ENCODE data around the gene VIP.

The VIP gene

DNA sequence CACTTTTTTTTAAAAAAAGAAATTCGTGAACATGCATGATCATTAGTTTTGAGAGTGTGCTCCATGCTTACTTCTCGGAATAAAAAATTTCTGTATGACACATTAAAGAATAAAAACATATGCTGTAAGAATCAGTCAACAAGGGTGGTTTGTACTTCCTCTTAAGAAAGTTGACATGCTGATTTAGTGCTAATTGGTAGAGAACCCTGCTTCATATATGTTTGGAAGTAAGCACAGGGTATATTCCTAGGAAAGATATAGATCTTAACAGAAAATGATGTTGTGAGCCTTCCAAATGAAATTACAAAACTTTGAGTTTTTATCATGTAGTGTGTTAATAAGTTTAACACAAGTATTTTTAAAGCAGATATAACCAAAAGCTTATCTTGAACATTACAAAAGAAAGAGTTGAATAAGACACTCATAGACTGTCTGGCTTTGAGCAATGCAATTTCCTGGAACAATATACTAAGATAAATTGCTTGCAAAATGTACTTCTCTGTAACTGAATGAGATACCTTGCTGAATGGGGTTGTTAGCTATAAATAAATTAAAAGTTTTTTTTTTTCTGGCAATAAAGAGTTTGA, 13.8 kb upstream of the VIP start:
- no peak for ATAC-seq (ENCODE audit: insufficient read depth, low read depth)
- H3K9me3 ChIP-seq (ENCODE audit: insufficient read depth, low read length, severe bottlenecking) = no peaks in the 10 kb centered on the region
- H3K36me3 ChIP-seq (ENCODE audit: insufficient read depth, low read length) = no peaks in the 10 kb centered on the region
- H3K4me1 ChIP-seq (ENCODE audit: insufficient read depth, low read length) = no peaks in the 10 kb centered on the region
- no peak overlapping the region for H3K9ac ChIP-seq (ENCODE audit: low read depth, low read length)
- no peak overlapping the region for H2AFZ ChIP-seq (ENCODE audit: low read depth, low read length)
- no peak overlapping the region for H3K4me3 ChIP-seq (ENCODE audit: low read depth in 1 of 2, low read length in 2 of 2)
- H4K20me1 ChIP-seq (ENCODE audit: insufficient read depth, low read length) = no peaks in the 10 kb centered on the region
- DNase-seq = no peak
- H3K79me2 ChIP-seq (ENCODE audit: insufficient read depth, low read length) = no peaks in the 10 kb centered on the region
- no peak overlapping the region for H3K27ac ChIP-seq (ENCODE audit: low read length)
- no peaks in the 10 kb centered on the region for H3K27me3 ChIP-seq (ENCODE audit: insufficient read depth, low read length, poor library complexity)
- H3K4me2 ChIP-seq (ENCODE audit: insufficient read depth, low read length) = no peak overlapping the region
- no peak for TF ChIP-seq CTCF (IDR thresholded peaks at IDR 0.05; ENCODE audit: borderline replicate concordance, extremely low read depth, low read length, poor library complexity, severe bottlenecking)
- no peak for TF ChIP-seq EZH2 (IDR thresholded peaks at IDR 0.05; ENCODE audit: borderline replicate concordance, low read depth, low read length, severe bottlenecking)

GRCh38 chr6:152745509-152746171, 5.0 kb upstream of the VIP start:
- H3K79me2 ChIP-seq (ENCODE audit: insufficient read depth, low read length) = no peaks in the 10 kb centered on the region
- no peaks in the 10 kb centered on the region for H3K9me3 ChIP-seq (ENCODE audit: insufficient read depth, low read length, severe bottlenecking)
- H3K27me3 ChIP-seq (ENCODE audit: insufficient read depth, low read length, poor library complexity) = no peaks in the 10 kb centered on the region
- TF ChIP-seq EZH2 (IDR thresholded peaks at IDR 0.05; ENCODE audit: borderline replicate concordance, low read depth, low read length, severe bottlenecking) = no peak
- no peak for TF ChIP-seq CTCF (IDR thresholded peaks at IDR 0.05; ENCODE audit: borderline replicate concordance, extremely low read depth, low read length, poor library complexity, severe bottlenecking)
- H4K20me1 ChIP-seq (ENCODE audit: insufficient read depth, low read length) = no peaks in the 10 kb centered on the region
- H3K4me3 ChIP-seq (ENCODE audit: low read depth in 1 of 2, low read length in 2 of 2) = no peak overlapping the region
- ATAC-seq (ENCODE audit: insufficient read depth, low read depth) = no peak
- no peak overlapping the region for H3K9ac ChIP-seq (ENCODE audit: low read depth, low read length)
- no peaks in the 10 kb centered on the region for H3K4me1 ChIP-seq (ENCODE audit: insufficient read depth, low read length)
- DNase-seq = no peak
- H2AFZ ChIP-seq (ENCODE audit: low read depth, low read length) = no peak overlapping the region
- H3K27ac ChIP-seq (ENCODE audit: low read length) = no peak overlapping the region
- H3K36me3 ChIP-seq (ENCODE audit: insufficient read depth, low read length) = no peaks in the 10 kb centered on the region
- H3K4me2 ChIP-seq (ENCODE audit: insufficient read depth, low read length) = no peak overlapping the region

DNA sequence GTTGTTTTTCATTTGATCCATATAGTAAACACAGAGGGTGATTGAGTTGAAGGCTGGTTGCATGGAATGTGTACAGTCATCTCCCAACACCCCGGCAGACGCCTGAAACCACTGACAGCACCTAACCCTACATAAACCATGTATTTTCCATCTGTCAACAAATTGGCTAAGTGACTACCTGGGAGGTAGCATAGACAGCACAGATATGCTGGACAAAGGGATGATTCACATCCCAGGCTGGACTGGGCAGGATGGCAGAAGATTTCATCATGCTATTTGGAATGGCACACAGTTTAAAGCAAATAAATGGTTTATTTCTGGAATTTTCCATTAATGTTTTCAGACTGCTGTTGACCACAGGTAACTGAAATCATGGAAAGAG, 4.4 kb upstream of the VIP start:
- Histone ChIP-seq H4K20me1 (ENCODE audit: insufficient read depth, low read length) (no peaks in the 10 kb centered on the region), H3K27ac (ENCODE audit: low read length) (no peak overlapping the region), H2AFZ (ENCODE audit: low read depth, low read length) (no peak overlapping the region), H3K27me3 (ENCODE audit: insufficient read depth, low read length, poor library complexity) (no peaks in the 10 kb centered on the region), H3K36me3 (ENCODE audit: insufficient read depth, low read length) (no peaks in the 10 kb centered on the region), H3K79me2 (ENCODE audit: insufficient read depth, low read length) (no peaks in the 10 kb centered on the region), H3K9me3 (ENCODE audit: insufficient read depth, low read length, severe bottlenecking) (no peaks in the 10 kb centered on the region), H3K4me3 (ENCODE audit: low read depth in 1 of 2, low read length in 2 of 2) (no peak overlapping the region), H3K9ac (ENCODE audit: low read depth, low read length) (no peak overlapping the region), H3K4me1 (ENCODE audit: insufficient read depth, low read length) (no peaks in the 10 kb centered on the region), H3K4me2 (ENCODE audit: insufficient read depth, low read length) (no peak overlapping the region)
- no peak for TF ChIP-seq CTCF (IDR thresholded peaks at IDR 0.05; ENCODE audit: borderline replicate concordance, extremely low read depth, low read length, poor library complexity, severe bottlenecking)
- TF ChIP-seq EZH2 (IDR thresholded peaks at IDR 0.05; ENCODE audit: borderline replicate concordance, low read depth, low read length, severe bottlenecking) = no peak
- DNase-seq (no peak), ATAC-seq (ENCODE audit: insufficient read depth, low read depth) (no peak)
